B cell (primary cell): Measurements from ENCODE around the gene LAMTOR5. TPM values are rescaled to one million over a fixed set of nuclear protein-coding genes. Genes with fewer than 3 reads are reported as not detected.

Experiments
- ATAC-seq: fragments of 200-7000 bp; cut with Tn5 transposase; one replicate; pipeline ENCODE4 v1.10.0; 2021; ENCODE audit warnings: low read depth, mild to moderate bottlenecking, moderate number of reproducible peaks, moderate library complexity
- CTCF ChIA-PET: fragments of 350-600 bp; sonication (Branson Sonifier 250); formaldehyde crosslinking; loops from one replicate; lab custom pipeline; 2021; ENCODE audit warnings: antibody characterized with exemption, inconsistent platforms; lab: Charles Lee
- POLR2A ChIA-PET: fragments of 350-600 bp; sonication (Branson Sonifier 250); formaldehyde crosslinking; loops from one replicate; lab custom pipeline; 2021; ENCODE audit warnings: antibody characterized with exemption; lab: Charles Lee
- DNase-seq: peaks from one replicate; pipeline ENCODE4 v3.0.0; 2013
- H2AFZ ChIP-seq: 2 replicates; pipeline ENCODE4 v1.6.1; 2012; ENCODE audit warnings: mild to moderate bottlenecking, low read depth, low read length; ENCODE audit not compliant: insufficient read depth, poor library complexity, severe bottlenecking
- H3K27ac ChIP-seq, 2 donors: 1 replicate in 1 of 2; 2 replicates in 1 of 2; pipeline ENCODE4 v1.5.1; 2012 to 2013; ENCODE audit warnings: low read length in 2 of 2, mild to moderate bottlenecking in 2 of 2, moderate library complexity in 1 of 2
- H3K27me3 ChIP-seq, 4 experiments: fragments of 200-600 bp in 1 of 4; sonication (generic) in 1 of 4; replicated peaks in 1 of 4; 1 replicate in 2 of 4; 2 replicates in 2 of 4; pipeline versions ENCODE4 v1.6.1 to v1.7.0; 2013 to 2016; ENCODE audit warnings: low read length in 3 of 4, mild to moderate bottlenecking in 2 of 4, mixed read lengths in 1 of 4, moderate library complexity in 1 of 4; ENCODE audit not compliant: insufficient read depth in 4 of 4, control insufficient read depth in 3 of 4; ENCODE audit errors: control extremely low read depth in 1 of 4
- H3K36me3 ChIP-seq, 2 experiments: replicated peaks in 1 of 2; 1 replicate in 1 of 2; 2 replicates in 1 of 2; pipeline versions ENCODE4 v1.6.1 to v1.7.1; 2013; ENCODE audit warnings: low read length in 1 of 2; ENCODE audit not compliant: insufficient read depth in 2 of 2, control insufficient read depth in 1 of 2; ENCODE audit errors: control extremely low read depth in 1 of 2, extremely low read depth in 1 of 2
- H3K4me1 ChIP-seq, 2 donors: fragments of 200-600 bp in 1 of 2; sonication (generic) in 1 of 2; 1 replicate in 1 of 2; 2 replicates in 1 of 2; pipeline versions ENCODE4 v1.5.1 to v1.6.1; 2013 to 2017; ENCODE audit warnings: low read length in 2 of 2; ENCODE audit not compliant: control insufficient read depth in 2 of 2, insufficient read depth in 2 of 2
- H3K4me2 ChIP-seq: replicated peaks from 2 replicates; pipeline ENCODE3; 2012; ENCODE audit warnings: mild to moderate bottlenecking, low read depth, low read length; ENCODE audit not compliant: poor library complexity, severe bottlenecking
- H3K4me3 ChIP-seq, 5 experiments: fragments of 200-600 bp in 1 of 5; sonication (generic) in 1 of 5; 1 replicate in 3 of 5; 2 replicates in 2 of 5; pipeline versions ENCODE4 v1.5.1 to v1.7.0; 2011 to 2016; ENCODE audit warnings: low read length in 4 of 5, mild to moderate bottlenecking in 4 of 5, low read depth in 2 of 5, control low read depth in 1 of 5, moderate library complexity in 1 of 5; ENCODE audit not compliant: insufficient read depth in 1 of 5; ENCODE audit errors: control extremely low read depth in 1 of 5, extremely low read depth in 1 of 5
- H3K79me2 ChIP-seq: fragments of 200-600 bp; sonication (generic); one replicate; pipeline ENCODE4 v1.6.0; 2016; ENCODE audit warnings: low read length; ENCODE audit not compliant: control insufficient read depth, insufficient read depth
- H3K9ac ChIP-seq: fragments of 200-600 bp; sonication (generic); 2 replicates; pipeline ENCODE4 v1.6.1; 2017; ENCODE audit warnings: mild to moderate bottlenecking, low read length, moderate library complexity
- H3K9me3 ChIP-seq, 3 donors: one replicate each; pipeline versions ENCODE4 v1.6.1 to v1.7.1; 2013; ENCODE audit warnings: low read length in 2 of 3; ENCODE audit not compliant: control insufficient read depth in 2 of 3, insufficient read depth in 1 of 3; ENCODE audit errors: control extremely low read depth in 1 of 3
- H4K20me1 ChIP-seq: 2 replicates; pipeline ENCODE4 v1.6.0; 2012; ENCODE audit warnings: mild to moderate bottlenecking, low read length; ENCODE audit not compliant: insufficient read depth, control insufficient read depth, poor library complexity, severe bottlenecking
- H3K27ac Mint-ChIP-seq: one replicate; pipeline ENCODE4 v1.8.0; 2021; ENCODE audit warnings: mixed read lengths
- H3K27me3 Mint-ChIP-seq: one replicate; pipeline ENCODE4 v1.8.0; 2021; ENCODE audit warnings: mixed read lengths
- H3K4me1 Mint-ChIP-seq: one replicate; pipeline ENCODE4 v1.8.0; 2021; ENCODE audit warnings: mixed read lengths
- H3K4me3 Mint-ChIP-seq: one replicate; pipeline ENCODE4 v1.8.0; 2021; ENCODE audit warnings: mixed read lengths
- H3K9me3 Mint-ChIP-seq: one replicate; pipeline ENCODE4 v1.8.0; 2022; ENCODE audit warnings: mixed read lengths; ENCODE audit not compliant: insufficient read depth
- CTCF ChIP-seq: fragments of 200-600 bp; IDR thresholded peaks from one replicate; pipeline ENCODE4 v1.8.0; 2022; ENCODE audit warnings: antibody characterized with exemption, mild to moderate bottlenecking
- EZH2 ChIP-seq: IDR thresholded peaks from 2 replicates; pipeline ENCODE4 v1.6.1; 2012; ENCODE audit warnings: borderline replicate concordance, low read depth, mild to moderate bottlenecking, moderate library complexity, low read length; ENCODE audit not compliant: insufficient read depth, poor library complexity, severe bottlenecking
- WGBS: methylation state at CpG from one replicate; pipeline ENCODE4 v1.1.5; 2013; ENCODE audit warnings: missing lambda C conversion rate; ENCODE audit not compliant: insufficient coverage; 5-methylcytosine and 5-hydroxymethylcytosine counted together
- intact Hi-C: fragments of 100-400 bp; cut with micrococcal nuclease; formaldehyde crosslinking; loops from one replicate; pipeline ENCODE4 v1.10.0; 2022
- polyA plus RNA-seq: library from polyadenylated mRNA; depleted of rRNA; stranded (reverse); fragments of >200 nt; gene quantifications from 2 replicates; pipeline ENCODE4 v1.2.3, GENCODE V29; 2012
- total RNA-seq, 2 donors: library from RNA; stranded (reverse); fragments of 120-200 nt in 1 of 2; gene quantifications; 1 replicate in 1 of 2; 2 replicates in 1 of 2; pipeline versions ENCODE4 v1.2.3 to v1.2.4, GENCODE V29; 2013 to 2022

LAMTOR5 gene
- total and polyA plus RNA-seq, 2 donors (not counting 1 experiment from before 2014, with no cell fraction given) = 145 to 253 TPM

- Histone ChIP-seq H3K4me1 (no peaks in the 10 kb centered on the region), H3K36me3 (no peaks in the 10 kb centered on the region), H3K79me2 (no peaks in the 10 kb centered on the region), H3K9me3 (peaks cover 0 to 5% (median 0%) of the 10 kb centered on the region in 3 donors), H4K20me1 (no peaks in the 10 kb centered on the region), H3K9ac (no peak overlapping the region), H3K27ac (no peak overlapping the region), H3K4me3 (no peak overlapping the region), H2AFZ (no peak overlapping the region), H3K27me3 (peaks cover 0 to 5% (median 2%) of the 10 kb centered on the region in 4 experiments), H3K4me2 (no peak overlapping the region)
- CTCF ChIA-PET = interaction anchor here (0.9 kb wide), 1 partner anchor 14 kb away, joined by 3 read pairs; no protein-coding TSS in a partner anchor
- ATAC-seq = no peak
- intact Hi-C loops = no loop called here
- H3K4me3 Mint-ChIP-seq = no peak overlapping the region
- H3K27ac Mint-ChIP-seq = no peak overlapping the region
- H3K27me3 Mint-ChIP-seq = peaks cover 5% of the 10 kb centered on the region
- no peaks in the 10 kb centered on the region for H3K9me3 Mint-ChIP-seq
- DNase-seq = no peak
- WGBS = 74% methylated on average over 9 of the region's 9 CpGs
- no peaks in the 10 kb centered on the region for H3K4me1 Mint-ChIP-seq
- POLR2A ChIA-PET = no interaction called here
- TF ChIP-seq EZH2 (no peak), CTCF (no peak)
These were observed 18.2 kb upstream of the LAMTOR5 start for GRCh38 chr1:110425612-110426152.

- Histone ChIP-seq H4K20me1 (no peaks in the 10 kb centered on the region), H3K27me3 (peaks cover 0 to 5% (median 2%) of the 10 kb centered on the region in 4 experiments), H3K36me3 (no peaks in the 10 kb centered on the region), H3K9ac (no peak overlapping the region), H3K4me2 (no peak overlapping the region), H3K4me3 (no peak overlapping the region), H3K79me2 (no peaks in the 10 kb centered on the region), H3K9me3 (peaks cover 0 to 5% (median 0%) of the 10 kb centered on the region in 3 donors), H3K27ac (no peak overlapping the region), H3K4me1 (no peaks in the 10 kb centered on the region), H2AFZ (no peak overlapping the region)
- H3K27me3 Mint-ChIP-seq = peaks cover 5% of the 10 kb centered on the region
- no peak for ATAC-seq
- H3K9me3 Mint-ChIP-seq = no peaks in the 10 kb centered on the region
- ChIA-PET POLR2A (no interaction called here), CTCF (no interaction called here)
- H3K4me3 Mint-ChIP-seq = no peak overlapping the region
- no peaks in the 10 kb centered on the region for H3K4me1 Mint-ChIP-seq
- TF ChIP-seq CTCF = no peak
- TF ChIP-seq EZH2 = no peak
- WGBS = 91% methylated on average over 5 of the region's 9 CpGs
- intact Hi-C loops = no loop called here
- no peak for DNase-seq
- H3K27ac Mint-ChIP-seq = no peak overlapping the region
These were observed 17.5 kb upstream of the LAMTOR5 start for GRCh38 chr1:110424699-110425611.
